K562 (cell line): Measurements from ENCODE around the gene RAI2.

Experiments
- CREB3L1 ChIP-seq: fragments of 450-650 bp; IDR thresholded peaks from 2 replicates; pipeline ENCODE4 v1.6.1; 2014; ENCODE audit warnings: low read depth, mild to moderate bottlenecking, moderate library complexity, borderline replicate concordance
- ZNF57 ChIP-seq: fragments of 450-650 bp; formaldehyde crosslinking; IDR thresholded peaks from 2 replicates; pipeline ENCODE4 v1.4.0; 2020; ENCODE audit warnings: mild to moderate bottlenecking, moderate library complexity

GRCh38 chrX:17803449-17803848 is 57.6 kb downstream of the RAI2 start:
- TF ChIP-seq CREB3L1 (no peak), ZNF57 (CRISPR knock-in tag) (no peak)
